Mesangial cell (primary cell): ENCODE measurements around the gene FHIT. TPM values are rescaled to one million over a fixed set of nuclear protein-coding genes. Genes with fewer than 3 reads are reported as not detected.

ENCODE experiments used
- total RNA-seq: library from RNA; depleted of rRNA; stranded (reverse); fragments of >200 nt; gene quantifications from 2 replicates; pipeline ENCODE4 v1.2.3, GENCODE V29; 2015

The FHIT gene
- 2.0 and 10.4 TPM in 2 replicates for total RNA-seq

DNA sequence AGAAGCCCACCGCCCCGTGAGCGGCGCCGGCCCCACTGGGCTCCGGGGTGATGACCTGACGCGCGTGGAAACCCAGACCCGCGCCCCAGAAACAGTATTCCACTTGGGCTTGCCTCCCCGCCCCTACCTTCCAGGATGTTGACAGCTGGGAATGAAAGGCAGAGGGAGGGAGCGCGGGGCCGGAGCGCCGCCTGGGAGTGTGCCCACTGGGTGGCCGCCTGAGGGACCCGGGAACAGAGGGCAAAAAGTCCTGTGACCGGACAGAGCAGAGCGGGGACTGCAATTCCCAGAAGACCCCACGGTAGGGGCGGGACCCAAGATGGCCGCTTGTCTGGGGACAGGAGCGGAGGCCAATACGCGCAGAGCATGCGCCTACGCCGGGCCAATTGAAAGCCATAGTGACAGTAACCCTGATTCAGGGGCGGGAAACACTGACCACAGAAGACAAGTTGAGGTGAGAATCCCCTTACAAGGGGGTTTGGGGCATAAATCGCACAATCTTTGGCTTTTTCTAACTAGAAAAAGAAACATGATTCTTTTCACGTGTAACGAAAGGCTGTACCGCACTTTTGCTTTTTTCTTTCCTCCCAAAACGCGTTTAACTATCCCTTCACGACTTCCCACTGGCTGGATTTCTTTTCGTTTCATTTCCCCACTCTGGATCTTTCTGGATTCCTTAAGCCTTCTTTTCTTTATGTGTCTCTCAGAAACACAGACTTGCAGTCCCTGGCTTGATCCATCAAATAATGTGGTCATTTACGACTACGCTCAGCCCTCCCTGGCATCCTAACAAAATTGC is at the start of gene FHIT:
Gene FHIT (minus strand): TSS at position 279 of the 799 bp plus-strand sequence.

